ENCODE data around the gene TTLL8.

TTLL8 gene

GRCh38 chr22:50083462-50084079, 25.5 kb upstream of the TTLL8 start:
- DNase-seq (ENCODE audit: low read depth in 2 of 3, low spot score in 1 of 3): no peak

GRCh38 chr22:50082961-50083461, 24.9 kb upstream of the TTLL8 start:
- no peak for DNase-seq (ENCODE audit: low read depth in 2 of 3, low spot score in 1 of 3)

GRCh38 chr22:50082197-50082715, 24.2 kb upstream of the TTLL8 start:
- DNase-seq (ENCODE audit: low read depth in 2 of 3, low spot score in 1 of 3): no peak

- DNase-seq (ENCODE audit: low read depth in 2 of 3, low spot score in 1 of 3): no peak
Measured at GRCh38 chr22:50081426-50082196, 23.5 kb upstream of the TTLL8 start.

- DNase-seq (ENCODE audit: low read depth in 2 of 3, low spot score in 1 of 3): no peak
Measured at GRCh38 chr22:50080077-50080465, 22.0 kb upstream of the TTLL8 start.

- no peak for DNase-seq (ENCODE audit: low read depth in 2 of 3, low spot score in 1 of 3)
Measured at GRCh38 chr22:50078761-50079160, 20.7 kb upstream of the TTLL8 start.

GRCh38 chr22:50078246-50078645, 20.1 kb upstream of the TTLL8 start:
- DNase-seq (ENCODE audit: low read depth in 2 of 3, low spot score in 1 of 3): no peak

- no peak for DNase-seq (ENCODE audit: low read depth in 2 of 3, low spot score in 1 of 3)
Measured at GRCh38 chr22:50076646-50077535, 18.8 kb upstream of the TTLL8 start.

- no peak for DNase-seq (ENCODE audit: low read depth in 2 of 3, low spot score in 1 of 3)
Measured at GRCh38 chr22:50074551-50075530, 16.7 kb upstream of the TTLL8 start.

- no peak for DNase-seq (ENCODE audit: low read depth in 2 of 3, low spot score in 1 of 3)
Measured at GRCh38 chr22:50074056-50074455, 16.0 kb upstream of the TTLL8 start.

GRCh38 chr22:50072714-50073538, 14.8 kb upstream of the TTLL8 start:
- DNase-seq (ENCODE audit: low read depth in 2 of 3, low spot score in 1 of 3): no peak

GRCh38 chr22:50072167-50072555, 14.1 kb upstream of the TTLL8 start:
- no peak for DNase-seq (ENCODE audit: low read depth in 2 of 3, low spot score in 1 of 3)

- no peak for DNase-seq (ENCODE audit: low read depth in 2 of 3, low spot score in 1 of 3)
Measured at GRCh38 chr22:50071432-50072166, 13.5 kb upstream of the TTLL8 start.

GRCh38 chr22:50070366-50070765, 12.3 kb upstream of the TTLL8 start:
- no peak for DNase-seq (ENCODE audit: low read depth in 2 of 3, low spot score in 1 of 3)

GRCh38 chr22:50068096-50068495, 10.0 kb upstream of the TTLL8 start:
- no peak for DNase-seq (ENCODE audit: low read depth in 2 of 3, low spot score in 1 of 3)

- DNase-seq (ENCODE audit: low read depth in 2 of 3, low spot score in 1 of 3): no peak
Measured at GRCh38 chr22:50067244-50067643, 9.1 kb upstream of the TTLL8 start.

- no peak for DNase-seq (ENCODE audit: low read depth in 2 of 3, low spot score in 1 of 3)
Measured at GRCh38 chr22:50064453-50064852, 6.4 kb upstream of the TTLL8 start.

- DNase-seq (ENCODE audit: low read depth in 2 of 3, low spot score in 1 of 3): no peak
Measured at GRCh38 chr22:50063589-50064393, 5.7 kb upstream of the TTLL8 start.
